HG02798 (cell line): ENCODE data around the gene HOMER3.
"Not testable (repeated sequence)": the region's sequence is repeated elsewhere in the genome, so short reads cannot be mapped to it uniquely, and the experiment has no call there.

Experiments
- ATAC-seq: cut with Tn5 transposase; IDR thresholded peaks from one replicate; pipeline ENCODE4 v1.9.1; 2021; ENCODE audit warnings: mild to moderate bottlenecking; ENCODE audit not compliant: unreplicated experiment, poor library complexity

HOMER3 gene

DNA sequence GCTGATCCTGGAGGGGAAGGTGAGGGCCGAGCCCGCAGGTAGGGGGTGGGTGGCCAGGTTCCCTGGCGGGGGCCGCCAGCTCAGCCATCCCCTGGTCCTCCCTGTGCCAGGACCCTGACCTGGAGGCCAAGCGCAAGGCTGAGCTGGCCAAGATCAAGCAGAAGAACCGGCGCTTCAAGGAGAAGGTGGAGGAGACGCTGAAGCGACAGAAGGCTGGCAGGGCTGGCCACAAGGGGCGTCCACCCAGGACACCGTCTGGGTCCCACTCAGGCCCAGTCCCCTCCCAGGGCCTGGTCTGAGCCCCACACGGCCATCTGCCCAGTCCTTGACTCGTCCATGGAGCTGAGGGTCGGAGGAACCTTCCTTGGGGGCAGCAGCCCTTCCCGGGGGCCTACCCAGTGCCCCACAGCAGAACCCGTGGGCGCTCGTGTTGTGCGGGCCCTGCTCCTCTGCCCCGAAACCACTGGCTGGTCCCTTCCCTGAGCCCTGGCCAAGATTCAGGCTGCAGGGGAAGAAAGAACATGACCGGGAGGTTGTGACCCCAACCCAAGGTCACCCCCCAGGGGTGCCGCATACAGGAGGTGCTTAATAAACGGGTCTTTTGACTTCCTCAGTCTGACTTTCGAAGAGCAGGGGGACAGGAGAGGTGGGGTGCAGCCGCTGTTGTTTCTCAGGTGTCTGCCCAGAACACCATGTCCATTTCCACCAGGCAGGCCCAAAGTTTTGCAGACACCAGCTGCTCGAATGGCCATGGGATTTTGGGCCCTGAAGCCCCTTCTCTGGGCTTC lies 12.8 kb downstream of the HOMER3 start:
- ATAC-seq, result no peak

DNA sequence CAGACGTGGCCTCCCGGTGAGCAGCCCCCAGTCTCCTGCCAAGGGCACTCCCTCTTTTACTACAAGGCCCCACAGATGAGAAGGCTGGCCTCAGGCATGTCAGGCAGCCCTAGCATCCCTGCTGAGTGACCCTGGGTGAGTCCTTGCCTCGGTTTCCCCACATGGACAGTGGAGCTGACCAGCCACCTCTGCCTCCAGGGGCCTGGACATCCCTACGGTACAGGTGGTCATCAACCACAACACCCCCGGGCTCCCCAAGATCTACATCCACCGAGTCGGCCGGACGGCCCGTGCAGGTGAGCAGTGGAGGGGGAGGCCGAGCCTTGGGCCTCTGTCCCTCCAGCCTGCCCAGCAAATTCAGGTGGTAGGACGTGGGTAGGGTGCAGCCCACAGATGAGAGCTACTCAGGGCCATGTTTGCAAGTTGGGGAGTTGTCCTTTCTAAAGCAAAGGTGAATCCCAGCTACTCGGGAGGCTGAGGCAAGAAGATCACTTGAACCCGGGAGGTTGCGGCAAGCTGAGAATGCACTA lies 16.3 kb downstream of the HOMER3 start:
- ATAC-seq, result no peak

DNA sequence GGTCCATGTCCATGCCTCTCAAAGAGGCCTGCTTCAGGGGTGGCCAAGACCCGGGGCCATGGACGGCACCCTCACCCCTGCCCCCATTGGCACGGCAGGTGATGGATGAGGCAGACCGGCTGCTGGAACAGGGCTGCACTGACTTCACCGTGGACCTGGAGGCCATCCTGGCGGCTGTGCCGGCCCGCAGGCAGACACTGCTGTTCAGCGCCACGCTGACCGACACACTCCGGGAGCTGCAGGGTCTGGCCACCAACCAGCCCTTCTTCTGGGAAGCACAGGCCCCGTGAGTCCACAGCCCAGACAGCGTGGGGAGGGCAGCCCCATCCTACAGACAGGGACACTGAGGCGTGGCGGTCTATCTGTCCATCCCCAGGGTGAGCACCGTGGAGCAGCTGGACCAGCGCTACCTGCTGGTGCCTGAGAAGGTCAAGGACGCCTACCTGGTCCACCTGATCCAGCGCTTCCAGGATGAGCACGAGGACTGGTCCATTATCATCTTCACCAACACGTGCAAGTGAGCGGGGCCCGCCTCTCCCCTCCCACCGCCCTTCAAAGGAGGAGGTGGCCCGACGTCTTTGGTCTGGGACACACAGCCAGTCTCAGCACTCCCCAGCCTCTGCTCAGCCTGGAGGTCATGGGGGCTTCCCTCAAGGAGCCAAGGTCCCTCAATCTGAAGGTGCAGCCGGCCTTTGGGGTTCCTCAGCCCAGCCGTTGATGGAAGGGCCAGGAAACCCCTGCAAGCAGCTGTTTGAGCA lies 18.6 kb downstream of the HOMER3 start:
- ATAC-seq, result no peak

DNA sequence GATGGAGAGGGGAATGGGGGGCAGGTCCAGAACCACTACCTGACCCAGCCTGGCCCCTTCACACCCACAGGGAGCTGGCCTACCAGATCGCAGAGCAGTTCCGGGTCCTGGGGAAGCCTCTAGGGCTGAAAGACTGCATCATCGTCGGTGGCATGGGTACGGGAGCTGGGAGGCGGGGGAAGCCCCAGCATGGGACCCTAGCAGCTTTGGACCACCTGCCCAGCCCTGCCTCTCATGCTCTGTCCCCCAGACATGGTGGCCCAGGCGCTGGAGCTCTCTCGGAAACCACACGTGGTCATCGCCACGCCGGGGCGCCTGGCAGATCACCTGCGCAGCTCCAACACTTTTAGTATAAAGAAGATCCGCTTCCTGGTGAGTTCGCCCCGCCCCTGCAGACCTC lies 19.4 kb downstream of the HOMER3 start:
- no peak for ATAC-seq

DNA sequence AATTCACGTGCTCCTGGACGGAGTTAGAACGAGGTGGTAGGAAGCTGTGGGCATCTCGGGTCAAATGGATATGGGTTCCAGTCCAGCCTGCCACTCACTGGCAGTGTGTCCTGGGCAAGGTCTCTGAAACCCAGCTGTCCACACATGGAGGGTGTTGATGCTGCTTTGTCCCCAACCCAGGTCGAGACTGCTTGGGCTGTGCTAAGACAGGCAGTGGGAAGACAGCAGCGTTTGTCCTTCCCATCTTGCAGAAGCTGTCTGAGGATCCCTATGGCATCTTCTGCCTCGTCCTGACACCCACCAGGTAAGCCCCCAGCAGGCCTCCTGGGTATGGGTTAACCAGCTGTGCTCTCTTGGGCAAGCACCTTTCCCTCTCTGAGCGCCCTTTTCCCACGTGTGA lies 20.6 kb downstream of the HOMER3 start:
- ATAC-seq, result no peak

DNA sequence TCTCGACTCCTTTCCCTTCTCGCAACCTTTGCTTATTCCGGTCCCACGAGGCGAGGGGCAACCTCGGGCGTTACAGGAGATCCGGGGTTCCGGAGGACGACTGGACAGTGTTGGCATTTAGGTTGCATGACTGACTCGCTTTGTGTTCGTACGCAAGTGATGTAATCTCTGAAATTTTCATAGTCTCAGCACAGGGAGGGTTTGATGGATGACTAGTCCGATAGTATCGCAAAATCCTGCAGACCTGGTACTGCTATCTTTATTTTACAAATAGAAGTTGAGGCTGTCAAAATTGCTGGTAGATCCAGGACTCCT lies 21.2 kb downstream of the HOMER3 start:
- no peak for ATAC-seq

DNA sequence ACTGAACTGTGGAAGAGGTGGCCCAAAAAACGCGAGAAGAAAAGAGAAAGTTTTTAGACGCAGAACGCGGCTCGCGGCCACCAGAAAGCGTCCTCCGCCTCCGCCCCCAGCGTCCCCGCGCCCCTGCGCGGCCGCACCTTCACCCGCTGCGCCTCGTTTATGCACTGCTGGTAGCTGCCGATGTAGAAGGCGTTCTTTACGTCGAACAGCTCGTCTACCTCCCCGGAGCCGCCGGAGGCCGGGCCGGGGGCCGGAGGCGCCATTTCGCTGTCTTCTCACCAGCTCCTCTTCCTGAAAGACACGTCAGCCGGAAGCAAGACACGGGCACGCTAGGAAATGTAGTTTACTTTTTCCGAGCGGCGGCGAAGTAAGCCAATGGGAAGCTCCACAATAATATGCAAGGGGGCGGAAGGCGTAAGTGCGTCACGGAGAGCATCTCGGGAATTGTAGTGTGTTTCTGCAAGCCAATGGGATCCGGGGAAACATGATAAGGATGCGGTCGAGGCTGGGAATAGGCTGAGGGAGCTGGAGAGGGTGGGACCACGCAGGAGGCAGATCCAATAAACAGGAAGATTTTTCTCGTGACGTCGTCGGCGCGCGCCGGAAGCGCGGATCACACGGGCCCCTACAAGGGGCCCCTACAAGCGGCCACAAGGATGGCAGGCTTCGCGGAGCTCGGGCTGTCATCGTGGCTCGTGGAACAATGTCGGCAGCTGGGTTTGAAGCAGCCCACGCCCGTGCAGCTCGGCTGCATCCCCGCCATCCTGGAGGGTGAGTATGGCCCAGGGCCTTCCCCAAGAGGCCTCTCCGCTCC lies 21.7 kb downstream of the HOMER3 start, which contains the start of the genes COPE and DDX49:
Gene COPE (minus strand): TSS at position 302 of the 814 bp plus-strand sequence. CDS start 39 bp downstream, at position 263.
Gene DDX49 (plus strand): TSS at position 630 of the 814 bp plus-strand sequence. CDS start 27 bp downstream, at position 657.
- peak; percentile 96 for ATAC-seq

DNA sequence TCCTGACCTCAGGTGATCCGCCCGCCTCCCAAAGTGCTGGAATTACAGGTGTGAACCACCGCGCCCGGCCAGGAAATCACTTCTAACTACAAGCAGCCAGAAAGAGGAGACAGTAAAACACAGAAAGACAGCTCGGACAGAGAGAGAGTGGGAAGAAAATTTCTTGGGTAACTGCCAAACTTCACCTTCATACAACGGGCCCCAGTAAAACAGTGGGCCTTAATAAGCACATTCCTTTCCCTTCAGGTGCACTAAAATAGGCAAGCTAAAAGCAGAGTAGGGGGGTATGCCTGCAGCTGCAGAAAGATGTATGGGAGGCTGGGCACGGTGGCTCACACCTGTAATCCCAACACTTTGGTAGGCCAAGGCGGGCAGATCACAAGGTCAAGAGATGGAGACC lies 23.4 kb downstream of the HOMER3 start:
- not testable (repeated sequence) for ATAC-seq

DNA sequence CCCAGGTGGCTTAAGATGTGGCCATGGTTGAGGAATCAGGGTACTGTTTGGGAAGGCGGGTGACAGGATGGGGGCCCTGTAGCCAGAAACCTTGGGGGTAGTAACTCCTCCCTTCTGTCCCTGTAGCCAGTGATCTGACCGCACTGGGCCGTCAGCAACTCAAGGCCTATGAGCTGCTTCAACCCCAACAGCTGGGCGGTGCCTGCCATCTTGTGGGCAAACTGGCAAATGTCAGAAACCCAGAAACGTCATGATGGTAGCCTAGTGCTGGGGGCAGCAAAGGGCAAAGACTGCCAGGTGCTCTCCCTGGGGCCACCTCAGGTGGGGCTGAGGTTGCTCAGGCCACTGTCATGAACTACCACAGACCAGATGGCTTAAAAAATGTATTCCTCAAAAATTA lies 25.4 kb downstream of the HOMER3 start:
- ATAC-seq, result no peak

DNA sequence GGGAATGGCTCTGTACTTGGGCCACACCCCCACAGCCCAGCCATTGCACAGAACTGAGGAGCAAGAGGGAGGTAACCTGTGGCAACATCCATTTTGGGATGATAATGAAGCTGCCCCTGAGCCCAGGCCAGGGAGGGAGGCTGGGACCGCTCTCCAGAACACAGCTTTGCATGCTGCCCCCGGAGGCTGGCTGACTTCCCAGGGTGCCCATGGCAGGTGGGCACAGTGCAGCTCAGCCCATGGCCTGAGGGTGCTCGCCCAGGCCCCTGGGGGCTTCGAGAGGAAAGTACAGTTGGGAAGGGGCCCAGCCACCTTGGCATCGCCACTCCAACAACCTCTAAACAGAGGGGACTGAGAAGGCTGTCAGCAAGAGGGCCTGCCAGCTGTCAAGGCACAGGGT lies 27.6 kb downstream of the HOMER3 start:
- no peak for ATAC-seq

DNA sequence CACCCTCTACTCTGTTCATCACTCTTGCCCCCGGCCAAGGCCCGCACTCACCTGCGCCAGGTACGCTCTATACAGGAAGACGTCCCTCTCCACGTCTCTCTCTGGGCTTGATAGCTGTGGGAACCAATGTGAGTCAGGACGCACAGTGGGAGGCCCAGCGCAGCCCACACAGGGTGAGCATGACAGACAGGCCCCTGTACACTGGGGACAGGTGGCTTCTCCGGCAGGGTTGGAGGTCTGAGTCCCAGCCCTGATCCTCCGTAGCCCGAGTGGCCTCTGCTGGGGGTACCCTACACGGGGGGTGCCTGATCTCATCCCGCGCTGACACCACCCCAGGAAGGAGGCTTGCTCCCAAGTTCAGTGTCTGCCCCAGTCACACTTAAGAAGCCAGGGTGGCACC lies 28.1 kb downstream of the HOMER3 start:
- ATAC-seq, result no peak

DNA sequence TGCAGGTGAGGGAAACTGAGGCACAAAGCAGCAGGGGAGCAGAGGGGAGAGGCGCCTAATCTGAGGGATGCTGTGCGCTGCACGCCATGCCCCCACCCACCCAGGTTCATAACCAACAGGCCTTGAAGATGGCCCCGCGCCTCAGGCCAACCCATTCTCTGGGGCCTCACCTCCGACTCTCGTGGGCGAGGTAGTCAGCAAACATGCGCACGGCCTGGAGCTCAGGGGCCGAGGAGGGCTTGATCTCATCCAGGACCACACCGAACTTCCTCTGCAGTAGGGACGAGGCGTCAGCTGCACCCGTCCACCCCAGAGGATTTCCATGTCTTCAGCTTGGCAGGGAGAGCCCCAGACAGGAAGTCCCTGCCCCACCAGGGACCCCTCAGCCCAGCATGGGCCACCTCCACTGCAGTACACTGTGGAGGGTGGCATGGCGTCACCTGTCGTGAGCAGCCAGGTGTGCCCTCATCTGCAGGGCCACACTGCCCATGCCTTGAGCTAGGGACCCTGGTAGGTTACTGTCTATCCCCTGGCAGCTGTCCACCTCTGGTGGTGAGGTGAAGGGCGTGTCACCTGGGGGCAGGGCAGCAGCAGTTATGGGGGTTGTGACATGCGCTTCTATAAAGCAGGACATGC lies 30.1 kb downstream of the HOMER3 start:
- ATAC-seq, result no peak

DNA sequence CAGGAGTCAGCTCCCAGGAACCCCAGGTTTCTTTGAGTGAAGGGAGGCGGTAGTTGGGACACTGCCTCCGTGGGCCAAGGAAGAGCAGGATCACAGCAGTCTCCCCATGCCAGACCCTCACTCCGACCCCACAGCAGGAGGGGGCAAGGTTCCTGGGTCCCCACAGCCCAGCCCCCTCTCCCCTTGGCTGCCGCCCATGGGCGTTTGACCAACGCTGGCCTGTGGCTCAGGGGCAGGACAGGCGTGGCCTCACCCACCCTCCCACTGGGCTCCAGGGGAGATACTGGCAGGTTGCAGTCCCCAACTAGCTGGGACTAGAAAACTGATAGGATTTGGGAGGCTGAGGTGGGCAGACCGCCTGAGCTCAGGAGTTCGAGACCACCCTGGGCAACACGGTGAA lies 31.0 kb downstream of the HOMER3 start:
- no peak for ATAC-seq

DNA sequence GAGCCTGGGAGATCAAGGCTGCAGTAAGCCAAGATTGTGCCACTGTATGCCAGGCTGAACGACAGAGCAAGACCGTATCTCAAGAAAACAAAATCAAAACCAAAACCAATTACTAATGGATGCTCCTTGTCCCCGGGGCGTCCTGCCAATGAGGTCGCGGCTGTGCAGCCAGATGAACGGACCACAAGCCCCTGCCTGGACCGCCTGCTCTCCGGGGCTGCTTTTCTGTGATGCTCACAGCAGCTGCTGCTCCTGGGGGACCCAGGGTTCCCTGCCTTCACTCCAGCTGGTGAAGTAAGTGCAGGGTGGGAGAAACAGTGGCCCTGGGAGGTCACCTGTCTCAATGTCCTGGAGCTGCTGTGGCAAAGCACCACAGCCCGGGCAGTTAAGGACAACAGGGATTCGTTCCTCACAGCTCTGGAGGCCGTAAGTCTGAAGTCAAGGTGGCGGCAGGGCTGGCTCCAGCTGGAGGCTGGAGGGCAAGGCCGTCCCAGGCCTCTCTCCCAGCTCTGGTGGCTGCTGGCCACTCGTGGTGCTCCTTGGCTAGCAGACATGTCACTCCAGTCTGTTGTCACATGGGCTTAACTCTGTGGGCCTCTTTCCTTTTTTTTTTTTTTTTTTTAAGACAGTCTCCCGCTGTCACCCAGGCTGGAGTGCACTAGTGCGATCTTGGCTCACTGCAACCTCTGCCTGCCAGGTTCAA lies 31.9 kb downstream of the HOMER3 start:
- ATAC-seq, result no peak

DNA sequence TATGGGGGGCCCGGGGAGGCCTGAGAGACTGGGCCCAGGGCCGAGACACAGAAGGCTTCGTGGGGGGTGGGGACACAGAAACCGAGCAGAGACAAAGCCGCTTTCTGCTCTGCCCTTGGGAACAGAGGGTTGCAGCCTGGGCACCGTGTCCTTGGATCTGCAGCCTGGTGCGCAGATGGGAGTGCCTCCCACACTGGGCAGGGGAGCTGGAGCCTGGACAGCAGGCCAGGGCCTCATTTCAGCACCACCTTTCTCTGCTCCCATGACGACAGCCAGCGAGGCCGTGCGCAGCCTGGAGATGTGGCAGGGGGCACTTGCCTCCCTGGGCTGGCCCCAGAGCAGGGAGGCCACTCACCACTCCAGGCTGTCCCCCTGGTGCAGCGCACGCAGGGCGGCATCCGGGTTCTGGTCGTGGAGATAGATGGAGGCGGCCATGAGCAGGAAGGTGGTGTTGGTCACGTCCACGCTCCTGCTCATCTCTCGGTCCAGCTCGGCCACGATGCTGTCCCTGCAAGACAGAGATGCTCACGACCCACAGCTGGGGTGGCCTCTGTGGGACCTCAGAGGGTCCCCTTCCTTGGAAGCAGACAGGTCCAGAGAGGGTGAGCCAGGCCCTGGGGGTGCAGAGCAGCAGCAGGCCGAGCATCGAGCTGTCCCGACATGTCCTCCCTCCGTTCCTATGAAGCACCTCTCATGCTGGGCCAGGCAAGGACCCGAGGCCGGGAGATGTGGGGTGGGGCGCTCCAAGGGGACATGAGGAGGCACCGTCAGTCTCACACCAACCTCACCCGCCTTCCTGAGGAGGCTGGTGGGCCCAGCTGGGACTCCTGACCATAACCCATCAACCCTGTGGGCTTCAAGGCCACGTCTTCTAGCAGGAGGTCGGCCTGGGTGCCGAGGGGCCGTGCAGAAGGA lies 34.2 kb downstream of the HOMER3 start:
- ATAC-seq, result no peak

DNA sequence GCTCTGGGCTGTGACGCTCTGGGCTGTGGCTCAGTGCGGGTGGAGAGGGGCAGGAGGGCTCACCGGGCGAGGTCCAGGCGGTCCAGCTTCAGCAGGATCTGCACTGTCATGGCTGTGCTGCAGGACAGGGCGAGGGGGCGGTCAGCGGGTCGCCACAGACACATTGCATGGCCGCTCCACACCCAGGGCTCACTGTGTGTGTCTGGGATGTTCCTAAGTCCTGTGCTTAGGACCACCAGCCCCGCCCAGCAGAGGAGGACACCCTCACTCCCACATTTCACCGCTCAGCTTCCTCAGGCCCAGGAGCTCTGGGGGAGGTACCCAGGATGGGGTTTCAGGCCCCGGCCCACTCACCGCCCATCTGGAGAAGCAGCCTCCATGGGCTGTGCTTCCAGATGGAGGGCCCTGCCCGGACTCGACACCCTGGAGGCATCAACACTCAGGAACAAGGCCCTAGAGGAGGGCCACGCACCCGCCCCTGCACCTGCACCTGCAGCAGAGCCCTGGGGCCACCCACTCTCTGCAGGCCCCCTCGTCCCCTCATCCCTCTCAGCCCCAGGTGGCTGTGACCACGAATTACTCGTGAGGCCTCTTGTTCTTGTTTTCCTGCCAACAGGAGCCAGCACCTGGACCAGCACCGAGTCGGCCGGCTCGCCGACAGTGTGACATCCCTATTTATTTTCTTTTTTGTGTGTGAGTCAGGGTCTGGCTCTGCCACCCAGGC lies 35.3 kb downstream of the HOMER3 start:
- no peak for ATAC-seq

DNA sequence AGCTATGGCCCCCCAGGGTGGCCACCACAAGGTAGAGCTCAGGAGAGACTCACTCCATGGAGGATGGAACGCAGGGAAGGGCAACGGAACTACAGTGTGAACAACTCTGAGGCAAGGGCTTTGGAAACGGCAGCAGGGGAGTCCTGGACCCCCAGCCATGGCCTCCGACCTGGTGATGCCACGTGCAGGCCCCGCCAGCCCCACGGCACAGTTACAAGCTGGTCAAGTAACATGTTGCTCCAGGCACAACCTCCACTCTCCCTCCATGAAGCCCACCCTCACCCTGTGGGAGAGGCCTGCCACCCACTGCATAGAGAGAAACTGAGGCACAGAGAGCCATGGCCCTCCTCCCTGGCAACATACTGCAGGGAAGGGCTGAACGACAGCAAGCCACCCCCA lies 36.0 kb downstream of the HOMER3 start:
- ATAC-seq, result no peak
